Neural crest cell (in vitro differentiated cells): Measurements from ENCODE around the gene SPTLC1. TPM values are rescaled to one million over a fixed set of nuclear protein-coding genes. Genes with fewer than 3 reads are reported as not detected.
"Not testable (repeated sequence)": the region's sequence is repeated elsewhere in the genome, so short reads cannot be mapped to it uniquely, and the experiment has no call there.

Experiments
- DNase-seq: peaks from one replicate; pipeline ENCODE4 v3.0.0; 2021; ENCODE audit warnings: low read depth, mixed read lengths, low spot score
- H3K27ac Mint-ChIP-seq: one replicate; pipeline ENCODE4 v1.8.0; 2021; ENCODE audit warnings: mild to moderate bottlenecking, mixed read lengths; ENCODE audit not compliant: unreplicated experiment
- H3K27me3 Mint-ChIP-seq: 2 replicates; pipeline ENCODE4 v1.8.0; 2021; ENCODE audit warnings: low read depth, mild to moderate bottlenecking, mixed read lengths
- H3K36me3 Mint-ChIP-seq: 2 replicates; pipeline ENCODE4 v1.8.0; 2021; ENCODE audit warnings: low read depth, mild to moderate bottlenecking, mixed read lengths
- H3K4me1 Mint-ChIP-seq: 2 replicates; pipeline ENCODE4 v1.8.0; 2021; ENCODE audit warnings: mixed read lengths
- H3K4me3 Mint-ChIP-seq: one replicate; pipeline ENCODE4 v1.8.0; 2021; ENCODE audit warnings: mild to moderate bottlenecking, mixed read lengths
- H3K9me3 Mint-ChIP-seq: 2 replicates; pipeline ENCODE4 v1.8.0; 2021; ENCODE audit warnings: mixed read lengths
- CTCF ChIP-seq: fragments of 200-600 bp; sonication (generic); conservative IDR thresholded peaks from 2 replicates; pipeline ENCODE4 v1.5.0; 2021; ENCODE audit warnings: antibody characterized with exemption, mild to moderate bottlenecking
- total RNA-seq: library from RNA; stranded (reverse); gene quantifications from 2 replicates; pipeline ENCODE4 v1.2.1, GENCODE V29; 2021

Gene SPTLC1
- total RNA-seq, 1 donor from 2014 or later, result 51.8 TPM

- Mint-ChIP-seq H3K36me3 (no peaks in the 10 kb centered on the region), H3K4me1 (peaks cover 20% of the 10 kb centered on the region), H3K4me3 (no peak overlapping the region), H3K9me3 (no peaks in the 10 kb centered on the region), H3K27me3 (peaks cover 22% of the 10 kb centered on the region), H3K27ac (no peak overlapping the region)
- TF ChIP-seq CTCF, result no peak
- DNase-seq, result no peak
Observed at GRCh38 chr9:92147852-92148180, 32.6 kb upstream of the SPTLC1 start.

- DNase-seq, result no peak
- no peaks in the 10 kb centered on the region for H3K9me3 Mint-ChIP-seq
- no peak for TF ChIP-seq CTCF
- H3K27me3 Mint-ChIP-seq, result peaks cover 27% of the 10 kb centered on the region
- H3K4me3 Mint-ChIP-seq, result no peak overlapping the region
- H3K27ac Mint-ChIP-seq, result peak overlapping the region; percentile 60
- H3K36me3 Mint-ChIP-seq, result no peaks in the 10 kb centered on the region
- peaks cover 20% of the 10 kb centered on the region for H3K4me1 Mint-ChIP-seq
Observed at GRCh38 chr9:92147030-92147851, 32.0 kb upstream of the SPTLC1 start.

- no peak overlapping the region for H3K4me3 Mint-ChIP-seq
- no peaks in the 10 kb centered on the region for H3K9me3 Mint-ChIP-seq
- no peak for DNase-seq
- no peaks in the 10 kb centered on the region for H3K36me3 Mint-ChIP-seq
- TF ChIP-seq CTCF, result no peak
- H3K4me1 Mint-ChIP-seq, result peaks cover 20% of the 10 kb centered on the region
- peaks cover 34% of the 10 kb centered on the region for H3K27me3 Mint-ChIP-seq
- no peak overlapping the region for H3K27ac Mint-ChIP-seq
Observed at GRCh38 chr9:92146610-92147009, 31.4 kb upstream of the SPTLC1 start.

GRCh38 chr9:92145784-92146183 lies 30.6 kb upstream of the SPTLC1 start:
- not testable (repeated sequence) for H3K36me3 Mint-ChIP-seq, H3K27ac Mint-ChIP-seq, DNase-seq, H3K4me3 Mint-ChIP-seq, H3K9me3 Mint-ChIP-seq
- Mint-ChIP-seq H3K4me1 (peaks cover 24% of the 10 kb centered on the region), H3K27me3 (peaks cover 40% of the 10 kb centered on the region)

GRCh38 chr9:92142329-92142728 lies 27.1 kb upstream of the SPTLC1 start:
- Mint-ChIP-seq H3K27ac (no peak overlapping the region), H3K4me1 (peaks cover 25% of the 10 kb centered on the region), H3K4me3 (no peak overlapping the region), H3K9me3 (no peaks in the 10 kb centered on the region), H3K27me3 (peaks cover 51% of the 10 kb centered on the region), H3K36me3 (no peaks in the 10 kb centered on the region)
- no peak for DNase-seq
- TF ChIP-seq CTCF, result no peak
